Spleen (tissue), 11 donors: Measurements from ENCODE around the gene PIMREG. TPM values are rescaled to one million over a fixed set of nuclear protein-coding genes. Genes with fewer than 3 reads are reported as not detected.

Source experiments
- DNase-seq: peaks from one replicate; pipeline ENCODE4 v3.0.0-alpha.2; 2020
- H3K27ac ChIP-seq, 8 donors: fragments of 200-600 bp; sonication (generic) in 7 of 8; 1 replicate in 4 of 8; 2 replicates in 4 of 8; pipeline versions ENCODE4 v1.5.0 to v1.8.0; 2016 to 2021; ENCODE audit warnings: inconsistent platforms in 4 of 8, mild to moderate bottlenecking in 4 of 8, moderate library complexity in 1 of 8
- H3K27me3 ChIP-seq, 7 donors: fragments of 200-600 bp; sonication (generic) in 6 of 7; replicated peaks in 1 of 7; 1 replicate in 4 of 7; 2 replicates in 3 of 7; pipeline versions ENCODE4 v1.5.0 to v1.8.0; 2016 to 2021; ENCODE audit warnings: inconsistent platforms in 3 of 7, mild to moderate bottlenecking in 1 of 7
- H3K36me3 ChIP-seq, 6 donors: fragments of 200-600 bp; sonication (generic) in 5 of 6; 1 replicate in 4 of 6; 2 replicates in 2 of 6; pipeline versions ENCODE4 v1.5.0 to v1.8.0; 2016 to 2021; ENCODE audit warnings: inconsistent platforms in 2 of 6
- H3K4me1 ChIP-seq, 6 donors: fragments of 200-600 bp; sonication (generic) in 5 of 6; 1 replicate in 3 of 6; 2 replicates in 3 of 6; pipeline versions ENCODE4 v1.5.0 to v1.8.0; 2016 to 2021; ENCODE audit warnings: inconsistent platforms in 3 of 6
- H3K4me3 ChIP-seq, 8 donors: fragments of 200-600 bp; sonication (generic) in 7 of 8; 1 replicate in 4 of 8; 2 replicates in 4 of 8; pipeline versions ENCODE4 v1.5.0 to v1.8.0; 2016 to 2021; ENCODE audit warnings: inconsistent platforms in 4 of 8, mild to moderate bottlenecking in 4 of 8, moderate library complexity in 2 of 8
- H3K9me3 ChIP-seq, 8 donors: fragments of 200-600 bp; sonication (generic) in 7 of 8; 1 replicate in 4 of 8; 2 replicates in 4 of 8; pipeline versions ENCODE4 v1.5.0 to v1.8.0; 2016 to 2021; ENCODE audit warnings: inconsistent platforms in 4 of 8
- POLR2A ChIP-seq, 3 donors: fragments of 450-650 bp; IDR thresholded peaks; one replicate each; pipeline ENCODE4 v1.5.1; 2017; ENCODE audit warnings: antibody characterized with exemption in 3 of 3, mild to moderate bottlenecking in 1 of 3
- POLR2AphosphoS5 ChIP-seq, 3 donors: sonication (generic); formaldehyde crosslinking; IDR thresholded peaks; one replicate each; pipeline ENCODE4 v1.5.1; 2017; ENCODE audit warnings: antibody characterized with exemption in 3 of 3
- WGBS, 5 donors: extraction: QIAGEN DNeasy Blood & Tissue Kit in 3 of 5; methylation state at CpG; one replicate each; pipeline versions ENCODE4 v1.1.5 to v1.1.7; 2013 to 2018; 5-methylcytosine and 5-hydroxymethylcytosine counted together
- intact Hi-C: fragments of 100-400 bp; cut with DNase I; formaldehyde crosslinking; loops from one replicate; pipeline ENCODE4 v1.15.0; 2023; ENCODE audit warnings: low total_unique reads
- polyA plus RNA-seq, 3 donors: library from polyadenylated mRNA; stranded (reverse); fragments of 200-250 nt; gene quantifications; one replicate each; pipeline ENCODE4 v1.2.1, GENCODE V29; 2013
- total RNA-seq, 7 donors: library from RNA; depleted of rRNA in 3 of 7; stranded (reverse); fragments of >200 nt in 3 of 7; fragmentation: NEBNext Ultra II Directional in 4 of 7; extraction: Animal tissue kit (Norgen Biotek cat#: 25700) in 4 of 7; gene quantifications; one replicate each; pipeline versions ENCODE4 v1.1.0 to v1.2.1, GENCODE V29; 2016 to 2021
- TF ChIP-seq, protein P1 (sequence below), 11 experiments: fragments of 200-600 bp in 7 of 11; fragments of 450-650 bp in 4 of 11; sonication (generic) in 4 of 11; IDR thresholded peaks in 8 of 11; conservative IDR thresholded peaks in 3 of 11; 1 replicate in 7 of 11; 2 replicates in 4 of 11; pipeline versions ENCODE4 v1.4.0 to v1.8.0; 2016 to 2021; ENCODE audit warnings: antibody characterized with exemption in 11 of 11, inconsistent platforms in 4 of 11, mild to moderate bottlenecking in 1 of 11
- donor health status: healthy with polysubstance abuse.
- donor health status: DM: no; HTN: no; CAD: no; lungs with moderate emphysema.
- donor health status: DM: no; HTN: no; CAD: no.
- donor health status: Bipolar disorder and iron deficiency.
- donor health status: healthy.
- donor health status: DM: no; HTN: no; CAD: no.
- donor health status: DM: yes; HTN: yes; CAD: no.

Gene PIMREG
- total and polyA plus RNA-seq, 10 donors: 1.3 to 11.6 (median 3.8) TPM

DNA sequence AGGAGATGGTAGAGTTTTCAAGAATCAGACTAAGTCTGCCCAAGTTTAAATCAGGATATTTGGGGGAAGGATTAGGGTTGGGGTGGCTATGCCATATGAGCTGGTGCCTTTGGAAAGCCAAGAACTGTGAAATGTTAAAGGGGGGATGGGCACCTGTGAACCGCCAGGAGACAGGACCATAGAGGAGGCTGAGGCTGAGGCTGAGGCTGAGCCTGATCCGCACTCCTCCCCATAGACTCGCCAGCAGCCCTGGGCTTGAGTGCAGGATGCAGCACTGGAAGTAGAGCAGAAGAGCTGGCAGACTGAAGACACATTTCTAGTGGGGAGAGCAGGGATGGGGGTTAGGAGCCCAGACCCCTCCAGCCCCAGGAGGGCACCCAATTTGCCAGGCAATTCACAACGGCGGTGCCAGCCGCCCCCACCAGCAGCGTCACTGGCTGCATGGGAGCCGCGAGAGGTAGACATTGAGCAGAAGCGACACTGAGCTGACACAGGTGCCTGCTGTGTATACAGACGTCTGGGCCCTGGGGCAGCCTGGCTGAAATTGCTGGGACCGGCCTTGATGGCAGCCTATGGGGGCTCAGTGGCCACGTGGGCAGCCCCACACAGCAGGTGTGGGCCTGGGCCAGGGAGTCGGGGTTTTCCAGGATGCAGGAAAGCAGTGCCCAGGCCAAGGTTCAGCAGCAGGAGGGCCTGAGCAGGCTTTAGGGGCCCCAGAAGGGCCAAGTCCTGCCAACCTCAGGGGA lies 9.2 kb downstream of the PIMREG start:
- Histone ChIP-seq H3K4me1 (peaks cover 14 to 93% (median 65%) of the 10 kb centered on the region in 6 donors), H3K9me3 (no peaks in the 10 kb centered on the region), H3K4me3 (no peak overlapping the region), H3K27me3 (peaks cover 0 to 15% (median 0%) of the 10 kb centered on the region in 7 donors), H3K36me3 (peaks cover 0 to 43% (median 0%) of the 10 kb centered on the region in 6 donors), H3K27ac (peak overlapping the region; percentile 20 to 88 (median 80))
- intact Hi-C loops: no loop called here
- TF ChIP-seq POLR2A (IDR thresholded peaks at IDR 0.05): no peak
- TF ChIP-seq POLR2AphosphoS5 (IDR thresholded peaks at IDR 0.05): peak in 2 of 3 donors; percentile 50 to 55
- DNase-seq: peak; percentile 77
- WGBS, 5 donors: 67 to 79% (median 72%) methylated on average over 11 to 14 of the region's 14 CpGs

GRCh38 chr17:6454495-6455320 lies 10.5 kb downstream of the PIMREG start:
- DNase-seq: peak; percentile 86
- TF ChIP-seq POLR2A (IDR thresholded peaks at IDR 0.05) (no peak), POLR2AphosphoS5 (IDR thresholded peaks at IDR 0.05) (peak; percentile 75 to 82 (median 80))
- peaks cover 0 to 33% (median 0%) of the 10 kb centered on the region in 6 donors for H3K36me3 ChIP-seq
- H3K27me3 ChIP-seq: peaks cover 0 to 15% (median 0%) of the 10 kb centered on the region in 7 donors
- peak overlapping the region; percentile 68 to 88 (median 80) for H3K27ac ChIP-seq
- H3K9me3 ChIP-seq: no peaks in the 10 kb centered on the region
- WGBS, 5 donors: 48 to 67% (median 51%) methylated on average over 8 to 35 of the region's 35 CpGs
- intact Hi-C loops: no loop called here
- peak overlapping the region in 3 of 8 donors; percentile 4 to 53 (median 13) for H3K4me3 ChIP-seq
- peaks cover 14 to 99% (median 65%) of the 10 kb centered on the region in 6 donors for H3K4me1 ChIP-seq

GRCh38 chr17:6455321-6455705 lies 11.1 kb downstream of the PIMREG start:
- TF ChIP-seq POLR2AphosphoS5 (IDR thresholded peaks at IDR 0.05) (peak; percentile 66 to 78 (median 78)), POLR2A (IDR thresholded peaks at IDR 0.05) (no peak)
- TF ChIP-seq, protein P1, sequence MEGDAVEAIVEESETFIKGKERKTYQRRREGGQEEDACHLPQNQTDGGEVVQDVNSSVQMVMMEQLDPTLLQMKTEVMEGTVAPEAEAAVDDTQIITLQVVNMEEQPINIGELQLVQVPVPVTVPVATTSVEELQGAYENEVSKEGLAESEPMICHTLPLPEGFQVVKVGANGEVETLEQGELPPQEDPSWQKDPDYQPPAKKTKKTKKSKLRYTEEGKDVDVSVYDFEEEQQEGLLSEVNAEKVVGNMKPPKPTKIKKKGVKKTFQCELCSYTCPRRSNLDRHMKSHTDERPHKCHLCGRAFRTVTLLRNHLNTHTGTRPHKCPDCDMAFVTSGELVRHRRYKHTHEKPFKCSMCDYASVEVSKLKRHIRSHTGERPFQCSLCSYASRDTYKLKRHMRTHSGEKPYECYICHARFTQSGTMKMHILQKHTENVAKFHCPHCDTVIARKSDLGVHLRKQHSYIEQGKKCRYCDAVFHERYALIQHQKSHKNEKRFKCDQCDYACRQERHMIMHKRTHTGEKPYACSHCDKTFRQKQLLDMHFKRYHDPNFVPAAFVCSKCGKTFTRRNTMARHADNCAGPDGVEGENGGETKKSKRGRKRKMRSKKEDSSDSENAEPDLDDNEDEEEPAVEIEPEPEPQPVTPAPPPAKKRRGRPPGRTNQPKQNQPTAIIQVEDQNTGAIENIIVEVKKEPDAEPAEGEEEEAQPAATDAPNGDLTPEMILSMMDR (IDR thresholded peaks at IDR 0.05 in 8 of 11, conservative IDR thresholded peaks at IDR 0.05 in 3 of 11): no peak
- Histone ChIP-seq H3K27ac (peak overlapping the region; percentile 68 to 88 (median 80)), H3K9me3 (no peaks in the 10 kb centered on the region), H3K27me3 (peaks cover 0 to 15% (median 0%) of the 10 kb centered on the region in 7 donors), H3K4me1 (peaks cover 14 to 99% (median 64%) of the 10 kb centered on the region in 6 donors), H3K36me3 (peaks cover 0 to 33% (median 0%) of the 10 kb centered on the region in 6 donors), H3K4me3 (peak overlapping the region in 3 of 8 donors; percentile 4 to 53 (median 13))
- peak; percentile 91 for DNase-seq
- intact Hi-C loops: no loop called here
- WGBS, 5 donors: 1 to 13% (median 9%) methylated on average over 19 to 35 of the region's 35 CpGs

DNA sequence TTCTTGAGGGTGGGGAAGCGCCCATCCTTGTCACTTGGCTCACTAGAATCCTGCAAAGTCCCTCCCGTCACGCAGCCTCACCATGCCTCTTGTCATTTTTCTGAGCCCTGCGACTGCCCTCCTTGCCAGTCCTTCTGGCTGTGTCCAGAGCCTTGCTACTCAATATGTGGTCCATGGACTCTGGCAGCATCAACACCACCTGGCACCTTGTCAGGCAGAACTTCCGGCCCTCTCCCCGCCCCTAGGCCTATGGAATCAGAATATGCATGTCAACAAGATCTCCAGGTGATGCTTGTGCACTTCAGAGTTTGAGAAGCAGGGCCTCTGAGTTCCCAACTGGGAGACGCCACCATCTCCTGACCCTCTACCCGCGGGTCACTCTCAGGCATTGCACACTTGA lies 12.1 kb downstream of the PIMREG start:
- Histone ChIP-seq H3K27ac (peak overlapping the region in 5 of 8 donors; percentile 53 to 88 (median 81)), H3K4me1 (peaks cover 14 to 99% (median 62%) of the 10 kb centered on the region in 6 donors), H3K27me3 (peaks cover 0 to 15% (median 0%) of the 10 kb centered on the region in 7 donors), H3K4me3 (no peak overlapping the region), H3K9me3 (no peaks in the 10 kb centered on the region), H3K36me3 (peaks cover 0 to 37% (median 0%) of the 10 kb centered on the region in 6 donors)
- peak in 1 of 3 donors; percentile 19 for TF ChIP-seq POLR2AphosphoS5 (IDR thresholded peaks at IDR 0.05)
- TF ChIP-seq, protein P1 (IDR thresholded peaks at IDR 0.05 in 8 of 11, conservative IDR thresholded peaks at IDR 0.05 in 3 of 11): no peak
- 81 to 87% (median 85%) methylated on average over 9 of the region's 9 CpGs for WGBS, 5 donors
- DNase-seq: peak; percentile 51
- intact Hi-C loops: no loop called here
